K562 (cell line): ENCODE data around the gene RECK. TPM values are rescaled to one million over a fixed set of nuclear protein-coding genes. Genes with fewer than 3 reads are reported as not detected.

Experiments
- ATAC-seq: fragments of 200-7000 bp; cut with Tn5 transposase; 3 replicates; pipeline ENCODE4 v1.9.1; 2020; ENCODE audit warnings: moderate library complexity
- BruUV-seq: library from RNA; stranded (reverse); fragments of 400-500 nt; replicated peaks from 2 replicates; lab custom pipeline; 2021; lab: Mats Ljungman, UMichigan
- CTCF ChIA-PET: fragments of 300-600 bp; formaldehyde crosslinking; extraction: SDS; loops from one replicate; lab custom pipeline; 2021; ENCODE audit warnings: low intra/inter-chr PET ratio; lab: Yijun Ruan, JAX
- POLR2A ChIA-PET: fragments of 300-600, 350-650 bp; sonication (Branson Sonifier 250); formaldehyde crosslinking; extraction: SDS; loops from one replicate; lab custom pipeline; 2021; ENCODE audit warnings: antibody characterized with exemption, inconsistent platforms; lab: Yijun Ruan, JAX
- DNase-seq, 4 experiments: peaks; one replicate each; pipeline versions ENCODE4 v3.0.0 to v3.0.0-alpha.2; 2011 to 2018; ENCODE audit warnings: low spot score in 3 of 4, mixed read lengths in 3 of 4; ENCODE audit errors: extremely low read depth in 1 of 4
- FAIRE-seq: peaks from 2 replicates; lab custom pipeline; 2011; peaks lifted over from hg19 to GRCh38; lab: Jason Lieb, UNC
- H2AFZ ChIP-seq: 2 replicates; pipeline ENCODE4 v1.6.0; 2011; ENCODE audit warnings: low read depth, low read length, control low read depth, inconsistent platforms
- H3K27ac ChIP-seq: fragments of 200-600 bp; 3 replicates; pipeline ENCODE4 v1.8.0; 2011; ENCODE audit warnings: low read depth, mild to moderate bottlenecking, control low read depth, inconsistent platforms, low read length, moderate library complexity, mixed read lengths; ENCODE audit errors: extremely low read depth
- H3K27me3 ChIP-seq, 2 experiments: fragments of 300-600 bp in 1 of 2; 2 replicates in 1 of 2; 3 replicates in 1 of 2; pipeline versions ENCODE4 v1.6.0 to v1.8.0; 2011; ENCODE audit warnings: inconsistent platforms in 2 of 2, low read length in 2 of 2, mild to moderate bottlenecking in 1 of 2, mixed read lengths in 1 of 2, moderate library complexity in 1 of 2; ENCODE audit not compliant: control insufficient read depth in 2 of 2, insufficient read depth in 2 of 2
- H3K36me3 ChIP-seq: fragments of 300-600 bp; 3 replicates; pipeline ENCODE4 v1.8.0; 2011; ENCODE audit warnings: mild to moderate bottlenecking, low read length, inconsistent platforms; ENCODE audit not compliant: control insufficient read depth, insufficient read depth
- H3K4me1 ChIP-seq, 2 experiments: fragments of 200-600 bp in 1 of 2; replicated peaks in 1 of 2; 2 replicates in 1 of 2; 3 replicates in 1 of 2; pipeline versions ENCODE4 v1.5.1 to v1.8.0; 2011; ENCODE audit warnings: inconsistent platforms in 2 of 2, low read length in 2 of 2, mild to moderate bottlenecking in 1 of 2, mixed read lengths in 1 of 2, moderate library complexity in 1 of 2; ENCODE audit not compliant: control insufficient read depth in 2 of 2, insufficient read depth in 2 of 2
- H3K4me2 ChIP-seq: 2 replicates; pipeline ENCODE4 v1.6.1; 2011; ENCODE audit warnings: low read length, control low read depth, inconsistent platforms, mixed read lengths; ENCODE audit not compliant: insufficient read depth
- H3K4me3 ChIP-seq: fragments of 200-600 bp; sonication (generic), shearing (Covaris generic); 2 replicates; pipeline ENCODE4 v1.5.1; 2016; ENCODE audit warnings: control low read depth, inconsistent platforms
- H3K79me2 ChIP-seq: fragments of 200-600 bp; 3 replicates; pipeline ENCODE4 v1.8.0; 2011; ENCODE audit warnings: low read length, inconsistent platforms; ENCODE audit not compliant: control insufficient read depth, insufficient read depth
- H3K9ac ChIP-seq, 2 experiments: 2 replicates each; pipeline versions ENCODE4 v1.6.0 to v1.6.1; 2011; ENCODE audit warnings: low read depth in 2 of 2, low read length in 2 of 2, control low read depth in 1 of 2, inconsistent platforms in 1 of 2, mild to moderate bottlenecking in 1 of 2, mixed read lengths in 1 of 2; ENCODE audit not compliant: insufficient read depth in 1 of 2
- H3K9me1 ChIP-seq: one replicate; pipeline ENCODE4 v1.6.0; 2011; ENCODE audit warnings: inconsistent platforms, mild to moderate bottlenecking, low read length, moderate library complexity; ENCODE audit not compliant: control insufficient read depth, insufficient read depth
- H3K9me3 ChIP-seq: replicated peaks from 2 replicates; pipeline ENCODE4 v1.5.1; 2011; ENCODE audit warnings: low read depth, low read length, inconsistent platforms; ENCODE audit not compliant: control insufficient read depth, insufficient read depth
- H4K20me1 ChIP-seq: replicated peaks from 2 replicates; pipeline ENCODE4 v1.6.1; 2011; ENCODE audit warnings: low read length, inconsistent platforms, mixed read lengths; ENCODE audit not compliant: control insufficient read depth, insufficient read depth
- ARID3A ChIP-seq: IDR thresholded peaks from 2 replicates; pipeline ENCODE4 v1.6.1; 2012; ENCODE audit warnings: low read depth, low read length, improper control_type of control experiment, borderline replicate concordance
- ARID4B ChIP-seq: sonication (generic); formaldehyde crosslinking; IDR thresholded peaks from 2 replicates; pipeline ENCODE4 v1.8.0; 2022; ENCODE audit warnings: mild to moderate bottlenecking, missing genetic modification reagents
- NR1H2 ChIP-seq: sonication (generic); formaldehyde crosslinking; IDR thresholded peaks from 2 replicates; pipeline ENCODE4 v1.4.0; 2020; ENCODE audit warnings: mild to moderate bottlenecking, missing genetic modification reagents
- PHTF2 ChIP-seq: fragments of 250-450 bp; sonication (Bioruptor Pico); IDR thresholded peaks from 2 replicates; pipeline ENCODE4 v1.5.0; 2021; ENCODE audit warnings: mild to moderate bottlenecking
- WGBS: fragments of 100-300 bp; shearing (Covaris generic); methylation state at CpG from one replicate; pipeline ENCODE4 v1.1.6; 2016; ENCODE audit warnings: low coverage, mixed read lengths; ENCODE audit not compliant: insufficient coverage; ENCODE audit errors: missing lambda C conversion rate; 5-methylcytosine and 5-hydroxymethylcytosine counted together
- in situ Hi-C: fragments of 300-500 bp; cut with MboI; formaldehyde crosslinking; loops from 4 replicates; pipeline ENCODE4 v1.15.0; 2018; ENCODE audit warnings: inconsistent platforms, mixed read lengths
- intact Hi-C: fragments of 100-400 bp; cut with micrococcal nuclease; formaldehyde crosslinking; loops from 2 replicates; pipeline ENCODE4 v1.14.2; 2022
- polyA plus RNA-seq, 8 experiments: library from polyadenylated mRNA; depleted of rRNA in 4 of 8; stranded (reverse) in 5 of 8; unstranded in 3 of 8; fragments of >200 nt; fragmentation: Nextera tagmentation in 2 of 8; fragmentation: Illumina TruSeq in 1 of 8; extraction: Ambion mirVana in 2 of 8; extraction: Trizol in 1 of 8; gene quantifications; 2 replicates each; pipeline versions ENCODE4 v1.2.1 to v1.2.3, GENCODE V29; 2011 to 2014; ENCODE audit warnings: inconsistent platforms in 1 of 8, missing spikeins in 1 of 8
- total RNA-seq, 7 experiments: library from RNA; depleted of rRNA in 6 of 7; stranded (reverse); fragments of >200 nt in 6 of 7; fragmentation: Illumina TruSeq in 2 of 7; extraction: Trizol in 2 of 7; gene quantifications; 2 replicates each; pipeline versions ENCODE4 v1.2.1 to v1.2.3, GENCODE V29; 2011 to 2021; ENCODE audit warnings: low replicate concordance in 1 of 7

Gene RECK
- total and polyA plus RNA-seq, 9 of the 15 experiments (the other 6 are each of a cell fraction or from before 2014, with no cell fraction given): 0.04 to 0.36 (median 0.16) TPM

DNA sequence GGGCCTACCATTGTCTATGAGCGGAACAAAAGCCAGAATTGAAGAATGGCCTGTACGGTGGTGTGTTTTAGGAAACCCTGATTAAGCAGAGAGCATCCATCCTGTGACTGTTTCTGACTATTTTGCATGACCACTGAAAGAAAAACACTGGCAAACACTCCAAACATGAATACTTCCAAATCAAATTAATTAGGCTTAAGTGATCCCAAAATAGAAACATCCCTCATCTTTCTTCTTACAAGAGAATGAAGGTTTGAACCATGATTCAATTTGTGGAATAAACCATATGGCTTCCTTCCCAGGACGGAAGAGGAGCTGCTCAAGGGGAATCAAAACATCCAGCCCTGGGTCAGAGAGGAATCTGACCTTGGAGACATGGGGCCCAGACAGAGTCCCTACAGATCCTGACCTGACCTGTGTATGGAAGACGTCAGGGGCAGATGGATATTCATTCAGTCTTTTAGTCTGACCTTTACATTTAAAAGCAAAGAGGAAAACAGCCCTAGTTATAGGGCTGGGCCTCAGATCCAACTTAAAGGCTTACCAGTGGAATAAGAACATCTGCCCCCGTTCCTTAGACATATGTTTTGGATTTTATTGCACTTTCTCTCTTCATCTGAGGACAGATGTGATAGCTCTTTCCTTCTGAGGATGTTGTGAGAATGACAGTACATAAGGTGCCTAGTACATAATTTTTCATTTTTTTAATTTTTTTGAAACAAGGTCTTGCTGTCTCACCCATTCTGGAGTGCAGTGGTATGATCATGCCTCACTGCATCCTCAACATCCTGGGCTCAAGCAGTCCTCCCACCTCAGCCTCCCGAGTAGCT, 17.6 kb upstream of the RECK start:
- Histone ChIP-seq H3K79me2 (no peaks in the 10 kb centered on the region), H3K27me3 (peaks cover 0 to 3% of the 10 kb centered on the region in 2 experiments; a peak in 2 of 5 replicates)
- POLR2A ChIA-PET: interaction anchor here (0.6 kb wide), 1 partner anchor 28 kb away, joined by 3 read pairs; no protein-coding TSS in a partner anchor
- TF ChIP-seq NR1H2 (CRISPR knock-in tag): no peak
- TF ChIP-seq ARID4B: no peak
- no peak for TF ChIP-seq ARID3A
- no peak for TF ChIP-seq PHTF2 (CRISPR knock-in tag)
- TF ChIP-seq, all 486 proteins: peak for 0
- WGBS: 0% methylated on average over 6 of the region's 6 CpGs
- H2AFZ ChIP-seq: no peak overlapping the region
- H3K36me3 ChIP-seq: no peaks in the 10 kb centered on the region
- H3K9ac ChIP-seq: no peak overlapping the region
- H3K9me1 ChIP-seq: no peaks in the 10 kb centered on the region
- H3K4me3 ChIP-seq: no peak overlapping the region
- DNase-seq: no peak
- no peak for FAIRE-seq
- H3K4me2 ChIP-seq: no peak overlapping the region
- no peaks in the 10 kb centered on the region for H3K9me3 ChIP-seq
- in situ Hi-C loops (loop anchor here (5.0 kb wide), 1 partner anchor 117 kb away; no protein-coding TSS in a partner anchor), intact Hi-C loops (no loop called here)
- H3K4me1 ChIP-seq: no peaks in the 10 kb centered on the region; a peak in 1 of 5 replicates
- BruUV-seq: no TSS peak
- no peak for ATAC-seq
- CTCF ChIA-PET: no interaction called here
- no peaks in the 10 kb centered on the region for H4K20me1 ChIP-seq
- no peak overlapping the region for H3K27ac ChIP-seq
